NOMO-1 (cell line): Measurements from ENCODE around the gene EDNRB.
"Not testable (repeated sequence)": the region's sequence is repeated elsewhere in the genome, so short reads cannot be mapped to it uniquely, and the experiment has no call there.

Experiments
- DNase-seq, 2 experiments: peaks; one replicate each; lab custom pipeline; 2025; ENCODE audit not compliant: unreplicated experiment in 2 of 2; lab: John Stamatoyannopoulos, UW

The EDNRB gene

DNA sequence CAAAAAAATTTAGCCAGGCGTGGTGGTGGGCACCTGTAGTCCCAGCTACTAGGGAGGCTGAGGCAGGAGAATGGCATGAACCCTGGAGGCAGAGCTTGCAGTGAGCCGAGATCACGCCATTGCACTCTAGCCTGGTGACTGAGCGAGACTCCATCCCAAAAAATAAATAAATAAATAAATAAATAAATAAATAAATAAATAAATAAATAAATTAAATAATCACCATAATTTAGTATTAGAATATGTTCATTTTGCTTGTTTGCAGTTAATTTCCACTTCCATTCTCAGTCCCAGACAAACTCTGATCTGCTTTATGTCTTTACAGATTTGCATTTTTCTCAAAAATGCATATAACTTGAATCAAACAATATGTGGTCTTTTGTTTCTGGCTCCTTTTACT, 70.6 kb downstream of the EDNRB start:
- DNase-seq, result not testable (repeated sequence)

DNA sequence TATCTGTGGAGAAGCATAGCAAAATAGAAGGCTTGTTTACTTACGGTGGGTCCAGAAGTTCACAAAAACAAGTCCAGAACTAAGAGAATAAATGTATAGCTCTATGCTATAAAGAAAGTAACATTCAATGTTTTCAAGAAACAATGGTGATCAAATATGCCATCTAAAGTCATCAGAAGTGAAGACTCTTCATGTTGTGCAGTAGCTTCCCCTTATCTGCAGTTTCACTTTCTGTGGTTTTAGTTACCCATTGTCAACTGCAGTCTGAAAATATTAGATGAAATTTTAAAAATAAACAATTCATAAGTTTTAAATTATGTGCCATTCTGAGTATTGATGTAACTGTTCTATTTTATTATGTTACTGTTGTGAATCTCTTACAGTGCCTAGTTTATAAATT, 72.5 kb downstream of the EDNRB start:
- peak in 1 of 2 experiments; percentile 54 for DNase-seq
